ENCODE data around the gene PCDHGA3. TPM values are rescaled to one million over a fixed set of nuclear protein-coding genes. Genes with fewer than 3 reads are reported as not detected.
A peak's percentile ranks its signal among the peaks of the same experiment; 100 is the strongest.

PCDHGA3 gene
- polyA plus RNA-seq, 3 donors, result not detected

- Histone ChIP-seq H3K4me3 (replicated peaks in 1 of 3; ENCODE audit: low read depth in 2 of 3, low read length in 3 of 3) (peak within 1 kb of the TSS in 1 of 3 experiments; percentile 48), H3K4me1 (ENCODE audit: control insufficient read depth in 1 of 2, insufficient read depth in 2 of 2, low read length in 2 of 2) (no peaks in the 10 kb centered on the region), H3K27ac (ENCODE audit: low read depth in 1 of 2, low read length in 2 of 2) (no peak within 1 kb of the TSS), H3K9me3 (replicated peaks in 1 of 2; ENCODE audit: control insufficient read depth in 1 of 2, insufficient read depth in 1 of 2, low read length in 2 of 2) (peaks cover 27 to 52% of the 10 kb centered on the region in 2 donors), H3K27me3 (ENCODE audit: control insufficient read depth in 2 of 2, insufficient read depth in 2 of 2, low read length in 2 of 2) (peaks cover 34 to 80% of the 10 kb centered on the region in 2 donors), H3K4me2 (replicated peaks; ENCODE audit: extremely low read depth, low read length, poor library complexity, severe bottlenecking) (peak within 1 kb of the TSS; percentile 42), H2AFZ (ENCODE audit: insufficient read depth, low read depth, low read length, poor library complexity, severe bottlenecking) (no peak within 1 kb of the TSS), H3K79me2 (ENCODE audit: insufficient read depth, low read length) (no peaks in the 10 kb centered on the region), H3K36me3 (replicated peaks in 1 of 2; ENCODE audit: control insufficient read depth in 1 of 2, insufficient read depth in 2 of 2, low read length in 2 of 2) (no peaks in the 10 kb centered on the region), H3K9ac (ENCODE audit: insufficient read depth, low read length, poor library complexity, severe bottlenecking) (no peak within 1 kb of the TSS), H4K20me1 (ENCODE audit: insufficient read depth, low read length) (no peaks in the 10 kb centered on the region)
- intact Hi-C loops (cut with micrococcal nuclease), result no loop called here
- TF ChIP-seq CTCF (IDR thresholded peaks at IDR 0.05), result no peak
- no peak within 1 kb of the TSS for H3K27ac Mint-ChIP-seq
- WGBS (ENCODE audit: insufficient coverage), result 12% methylated on average over 27 of the region's 37 CpGs
- peaks cover 39 to 64% (median 52%) of the 10 kb centered on the region in 3 donors for H3K27me3 Mint-ChIP-seq (ENCODE audit: low read depth in 3 of 3)
- H3K4me3 Mint-ChIP-seq, result peak within 1 kb of the TSS; percentile 64 to 65
- DNase-seq, result no peak
- H3K4me1 Mint-ChIP-seq, result peaks cover 4% of the 10 kb centered on the region
- H3K36me3 Mint-ChIP-seq, result peaks cover 0 to 5% of the 10 kb centered on the region in 2 donors
- H3K9me3 Mint-ChIP-seq, result peaks cover 24 to 58% (median 50%) of the 10 kb centered on the region in 7 donors
Observed at GRCh38 chr5:141382469-141383294, 39.1 kb downstream of the PCDHGA3 start, which contains the start of gene PCDHGA7. Gene PCDHGA7, plus strand, starts transcription at chr5:141382742. Its CDS starts 158 bp downstream, at chr5:141382900.

- Mint-ChIP-seq H3K4me3 (peak overlapping the region; percentile 64 to 65), H3K4me1 (peaks cover 5% of the 10 kb centered on the region), H3K27ac (no peak overlapping the region), H3K27me3 (ENCODE audit: low read depth in 3 of 3) (peaks cover 39 to 65% (median 56%) of the 10 kb centered on the region in 3 donors), H3K36me3 (peaks cover 0 to 6% of the 10 kb centered on the region in 2 donors), H3K9me3 (peaks cover 25 to 58% (median 50%) of the 10 kb centered on the region in 7 donors)
- Histone ChIP-seq H3K9me3 (replicated peaks in 1 of 2; ENCODE audit: control insufficient read depth in 1 of 2, insufficient read depth in 1 of 2, low read length in 2 of 2) (peaks cover 30 to 56% of the 10 kb centered on the region in 2 donors), H4K20me1 (ENCODE audit: insufficient read depth, low read length) (no peaks in the 10 kb centered on the region), H3K4me1 (ENCODE audit: control insufficient read depth in 1 of 2, insufficient read depth in 2 of 2, low read length in 2 of 2) (no peaks in the 10 kb centered on the region), H3K36me3 (replicated peaks in 1 of 2; ENCODE audit: control insufficient read depth in 1 of 2, insufficient read depth in 2 of 2, low read length in 2 of 2) (no peaks in the 10 kb centered on the region), H3K27me3 (ENCODE audit: control insufficient read depth in 2 of 2, insufficient read depth in 2 of 2, low read length in 2 of 2) (peaks cover 36 to 80% of the 10 kb centered on the region in 2 donors), H3K27ac (ENCODE audit: low read depth in 1 of 2, low read length in 2 of 2) (no peak overlapping the region), H3K79me2 (ENCODE audit: insufficient read depth, low read length) (no peaks in the 10 kb centered on the region), H2AFZ (ENCODE audit: insufficient read depth, low read depth, low read length, poor library complexity, severe bottlenecking) (no peak overlapping the region), H3K4me3 (replicated peaks in 1 of 3; ENCODE audit: low read depth in 2 of 3, low read length in 3 of 3) (peak overlapping the region in 1 of 3 experiments; percentile 48), H3K9ac (ENCODE audit: insufficient read depth, low read length, poor library complexity, severe bottlenecking) (no peak overlapping the region), H3K4me2 (replicated peaks; ENCODE audit: extremely low read depth, low read length, poor library complexity, severe bottlenecking) (no peak overlapping the region)
- no peak for TF ChIP-seq CTCF (IDR thresholded peaks at IDR 0.05)
- intact Hi-C loops (cut with micrococcal nuclease), result no loop called here
- 31% methylated on average over 10 of the region's 21 CpGs for WGBS (ENCODE audit: insufficient coverage)
- DNase-seq, result no peak
Observed at GRCh38 chr5:141383345-141383744, 39.7 kb downstream of the PCDHGA3 start.
